ENCODE data around the gene PSEN2.

PSEN2 gene

DNA sequence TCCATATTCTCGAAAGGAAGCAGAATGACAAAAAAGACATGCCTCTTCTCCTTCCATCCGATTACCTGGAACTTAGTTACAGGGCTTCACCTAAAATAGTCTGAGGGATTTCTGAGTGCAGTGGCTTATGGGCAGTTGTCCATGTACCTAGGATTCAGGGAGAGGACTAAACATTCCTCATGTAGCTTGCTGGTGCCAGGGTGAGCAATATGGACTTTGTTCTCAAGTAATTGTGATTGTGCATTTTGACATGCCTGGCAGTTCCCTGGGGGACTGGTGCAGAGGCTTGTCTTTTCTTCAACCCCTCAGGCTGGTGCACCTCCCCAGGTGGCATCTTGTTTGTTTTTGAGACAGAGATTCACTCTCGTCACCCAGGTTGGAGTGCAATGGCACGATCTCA, 6.1 kb upstream of the PSEN2 start:
- no peak for DNase-seq (ENCODE audit: low read depth)

DNA sequence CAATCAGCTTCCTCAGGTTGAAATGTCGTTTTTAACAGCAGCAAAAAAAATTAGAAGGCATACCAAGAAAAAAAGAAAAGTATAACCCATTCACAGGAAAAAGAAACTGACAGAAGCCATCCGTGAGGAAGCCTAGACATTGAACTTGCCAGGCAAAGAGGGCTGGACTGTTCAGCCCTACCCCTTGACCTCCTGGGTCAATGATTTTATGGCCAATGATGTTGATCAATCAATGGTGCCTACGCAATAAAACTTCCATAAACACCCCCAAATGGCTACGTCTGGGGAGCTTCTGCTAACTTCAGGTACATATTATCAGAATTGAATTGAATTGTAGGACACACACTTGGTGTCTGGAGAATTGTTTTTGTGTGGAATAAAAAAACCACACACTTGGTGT, 4.8 kb upstream of the PSEN2 start:
- DNase-seq (ENCODE audit: low read depth) = no peak

DNA sequence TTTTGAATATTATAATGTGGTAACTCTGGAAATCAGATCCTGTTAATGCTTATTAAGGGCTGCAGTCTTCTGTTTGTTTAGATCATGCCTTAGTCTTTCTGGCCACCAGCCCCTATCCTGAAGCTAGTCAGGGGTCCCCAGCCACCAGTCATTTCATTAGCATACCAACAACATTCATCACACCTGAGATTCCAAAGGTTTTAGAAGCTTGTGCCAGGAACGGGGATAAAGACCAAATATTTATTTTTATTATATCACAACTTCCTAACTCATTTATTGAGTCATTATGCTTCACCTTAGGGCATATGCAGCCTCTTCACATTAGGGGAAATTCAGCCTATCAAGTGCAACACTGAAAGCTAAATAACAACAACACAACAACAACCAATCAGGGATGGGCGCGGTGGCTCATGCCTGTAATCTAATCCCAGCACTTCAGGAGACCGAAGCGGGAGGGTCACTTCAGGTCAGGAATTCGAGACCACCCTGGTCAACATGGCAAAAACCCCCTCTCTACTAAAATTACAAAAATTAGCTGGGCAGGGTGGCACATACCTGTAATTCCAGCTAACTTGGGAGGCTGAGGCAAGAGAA, 2.9 kb upstream of the PSEN2 start:
- no peak for DNase-seq (ENCODE audit: low read depth)

DNA sequence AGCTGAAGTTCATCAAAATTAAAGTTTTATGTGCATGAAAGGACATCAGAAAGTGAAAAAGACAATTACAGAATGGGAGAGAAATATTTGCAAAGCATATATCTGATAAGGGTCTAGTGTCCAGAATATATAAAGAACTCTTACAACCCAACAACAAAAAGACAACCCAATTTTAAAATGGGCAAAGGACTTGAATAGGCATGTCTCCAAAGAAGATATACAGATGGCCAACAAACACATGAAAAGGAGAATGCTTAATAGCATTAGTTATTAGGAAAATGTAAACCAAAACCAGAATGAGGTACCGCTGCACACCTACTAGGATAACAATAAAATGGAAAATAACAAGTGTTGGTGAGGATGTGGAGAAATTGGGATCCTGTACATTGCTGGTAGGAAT, 1.7 kb upstream of the PSEN2 start:
- no peak for DNase-seq (ENCODE audit: low read depth)

DNA sequence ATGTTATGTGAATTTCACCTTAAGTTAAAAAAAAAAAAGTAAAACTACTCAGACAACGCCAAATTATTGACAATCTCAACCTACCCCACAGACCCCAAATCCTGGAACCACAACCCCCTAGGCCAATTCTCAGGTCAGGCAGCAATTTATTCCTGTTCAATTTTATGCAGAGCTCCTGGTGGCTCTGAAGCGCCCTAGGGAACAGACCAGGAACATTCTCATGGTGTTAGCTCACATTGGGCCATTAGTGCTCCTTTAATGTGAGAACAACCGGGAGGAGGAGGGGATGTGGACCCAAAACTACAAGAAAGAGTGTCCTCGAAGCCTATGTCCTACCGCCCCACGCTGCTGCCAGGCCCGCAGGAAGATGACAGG, 403 bp upstream of the PSEN2 start:
- DNase-seq (ENCODE audit: low read depth) = no peak

DNA sequence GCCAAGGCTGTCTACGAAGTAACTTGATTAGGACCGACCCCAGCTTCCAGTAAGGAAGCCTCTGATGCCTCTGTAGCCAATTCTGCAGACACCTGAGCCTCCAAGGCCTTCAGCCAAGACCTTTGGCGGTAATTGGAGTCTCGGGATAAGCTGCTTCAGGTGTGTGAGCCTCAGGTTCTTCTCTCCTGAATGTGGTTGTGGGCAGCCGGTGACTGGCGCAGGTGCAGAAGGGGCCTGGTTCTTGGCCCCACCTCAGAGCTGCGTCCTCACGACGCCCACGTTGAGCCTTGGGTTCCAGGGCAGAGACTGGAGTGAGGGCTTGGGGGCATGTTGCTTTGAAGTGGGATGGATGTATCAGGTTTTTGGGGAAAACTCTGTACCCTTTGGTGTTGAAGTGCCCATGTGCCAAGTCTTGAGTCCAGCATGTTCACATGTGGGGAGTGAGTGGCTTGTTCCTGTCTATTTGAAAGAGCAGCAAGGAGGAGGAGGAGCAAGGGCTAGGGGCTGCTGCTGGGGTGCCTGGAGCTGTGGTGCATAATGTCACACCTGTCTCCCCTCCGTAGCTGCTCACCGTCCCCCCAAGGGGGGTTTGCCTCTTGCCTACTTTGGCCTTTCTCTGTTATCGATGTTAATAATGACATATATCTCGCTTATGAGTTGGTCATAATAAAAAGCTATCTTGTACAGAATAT, 1.4 kb downstream of the PSEN2 start:
- no peak for DNase-seq (ENCODE audit: low read depth)

DNA sequence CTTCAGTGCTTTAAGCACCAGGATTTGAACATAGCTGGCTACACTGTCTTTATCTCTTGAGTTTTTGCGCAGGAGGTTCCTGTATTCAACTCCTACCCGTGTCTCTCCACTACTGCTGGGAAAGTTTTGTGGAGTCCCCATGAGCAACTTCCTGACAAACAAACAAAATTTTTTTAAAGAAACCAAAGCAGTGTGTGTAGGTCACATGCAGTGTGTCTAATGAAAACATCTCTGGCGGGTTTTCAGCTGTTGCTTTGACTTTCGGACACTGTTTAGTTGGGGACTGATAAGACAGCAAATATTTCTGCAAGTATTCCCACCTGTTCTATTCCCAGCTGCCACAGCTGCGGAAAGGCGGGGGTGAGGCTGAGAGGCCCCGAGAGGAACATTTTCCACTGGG, 2.0 kb downstream of the PSEN2 start:
- DNase-seq (ENCODE audit: low read depth) = no peak

DNA sequence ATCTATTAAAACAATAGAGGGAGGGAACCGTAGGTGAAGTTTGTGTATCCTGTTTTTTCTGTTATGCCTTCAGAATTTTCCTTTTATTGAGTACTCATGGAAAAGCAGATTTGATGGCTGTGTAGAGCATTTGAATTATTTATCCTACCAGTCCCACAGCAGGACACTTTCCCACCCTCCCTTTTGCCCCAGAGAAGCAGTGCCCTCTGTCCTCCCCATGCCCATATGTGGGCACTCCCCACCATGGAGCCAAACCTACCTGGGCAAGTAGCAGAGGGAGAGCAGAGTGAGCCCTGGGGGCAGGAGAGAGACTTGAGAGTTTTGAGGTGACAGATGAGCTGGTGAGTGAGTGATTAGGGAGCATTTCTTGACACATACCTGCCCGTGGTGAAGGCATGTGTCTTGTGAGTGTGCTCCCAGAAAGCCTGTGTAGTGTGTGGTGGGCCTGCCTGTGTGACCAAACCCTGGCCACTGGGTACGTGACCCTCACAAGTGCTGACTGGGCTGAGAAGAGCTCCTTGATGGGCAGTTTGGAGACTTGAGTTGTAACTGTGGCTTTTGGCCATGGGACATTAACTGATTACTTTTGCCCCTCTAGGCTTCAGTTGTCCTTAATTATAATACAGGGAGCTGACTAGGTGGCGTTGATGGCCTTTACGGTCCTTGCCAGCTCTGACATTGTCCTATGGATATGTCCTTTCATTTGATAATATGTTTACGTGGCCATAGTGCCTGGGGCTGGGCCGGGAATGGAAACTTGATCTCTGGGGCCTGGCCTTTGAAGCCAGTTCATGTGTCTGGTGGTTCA, 3.6 kb downstream of the PSEN2 start:
- DNase-seq (ENCODE audit: low read depth) = no peak

DNA sequence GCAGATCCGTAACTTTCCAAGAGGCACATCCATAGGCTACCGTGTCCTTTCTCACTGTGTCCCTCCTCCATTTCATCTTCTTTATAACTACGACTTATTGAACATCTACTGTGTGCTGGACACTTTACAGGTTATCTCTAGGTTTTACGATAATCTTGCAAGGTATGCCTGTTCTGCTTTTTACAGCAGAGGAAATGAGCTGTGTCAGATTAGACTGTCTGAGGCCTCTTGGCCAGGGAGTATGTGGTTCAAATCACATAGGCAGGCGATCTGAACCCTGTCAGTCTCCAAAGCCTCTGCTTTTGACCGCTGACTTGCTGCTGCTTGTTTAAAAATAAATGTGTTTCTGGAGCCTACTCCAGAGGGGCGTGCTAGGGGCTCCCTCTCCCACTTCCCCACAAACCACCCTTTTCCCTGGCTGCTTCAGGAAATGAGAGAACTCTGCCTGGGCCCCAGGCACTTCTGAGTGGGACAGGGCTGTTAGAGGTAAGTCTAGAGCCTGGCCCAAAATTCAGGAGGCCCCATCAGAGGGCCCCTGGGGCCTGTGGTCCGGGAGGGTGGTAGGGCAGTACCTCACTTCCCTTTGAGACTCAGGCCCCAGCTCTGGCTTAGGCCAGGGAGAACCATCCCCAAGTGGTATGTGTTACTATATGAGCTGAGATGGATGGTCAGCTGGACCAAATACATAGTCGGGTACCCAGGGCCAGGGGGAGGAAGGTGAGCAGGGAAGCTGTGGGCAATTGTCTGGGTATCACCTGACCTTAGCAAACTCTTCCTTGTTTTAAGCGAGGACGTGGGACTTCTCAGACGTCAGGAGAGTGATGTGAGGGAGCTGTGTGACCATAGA, 4.4 kb downstream of the PSEN2 start:
- DNase-seq (ENCODE audit: low read depth) = no peak

DNA sequence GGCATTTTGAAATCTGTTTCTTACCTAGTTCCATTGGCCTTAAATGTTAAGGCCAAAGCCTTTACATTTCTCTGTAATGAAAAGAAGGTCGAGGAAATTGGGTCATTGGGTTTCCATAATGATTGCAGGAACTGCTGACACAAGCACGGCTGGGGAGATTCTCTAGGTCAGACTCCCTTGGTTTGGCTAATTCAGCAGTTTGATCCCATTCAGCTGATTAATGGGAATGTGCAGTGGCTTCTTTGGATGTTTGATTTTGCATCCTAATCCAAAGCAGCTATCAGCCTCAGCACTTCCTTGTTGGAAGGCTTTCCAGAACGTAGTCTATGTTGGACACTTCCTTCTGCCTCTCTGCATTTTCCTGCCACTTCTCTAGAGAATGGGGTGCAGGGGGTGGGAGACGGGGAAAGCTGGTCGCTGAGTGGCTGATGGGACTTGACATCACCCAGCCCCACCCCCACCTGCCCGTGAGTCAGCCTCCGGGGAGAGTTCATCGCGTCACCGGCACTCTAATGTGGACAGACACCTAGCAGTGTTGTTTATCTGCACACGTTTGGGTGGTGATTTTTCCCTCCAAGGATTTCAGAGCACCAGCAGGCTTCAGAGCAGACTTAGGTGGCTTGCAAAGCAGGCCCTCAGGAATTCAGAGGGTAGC, 5.4 kb downstream of the PSEN2 start:
- no peak for DNase-seq (ENCODE audit: low read depth)

DNA sequence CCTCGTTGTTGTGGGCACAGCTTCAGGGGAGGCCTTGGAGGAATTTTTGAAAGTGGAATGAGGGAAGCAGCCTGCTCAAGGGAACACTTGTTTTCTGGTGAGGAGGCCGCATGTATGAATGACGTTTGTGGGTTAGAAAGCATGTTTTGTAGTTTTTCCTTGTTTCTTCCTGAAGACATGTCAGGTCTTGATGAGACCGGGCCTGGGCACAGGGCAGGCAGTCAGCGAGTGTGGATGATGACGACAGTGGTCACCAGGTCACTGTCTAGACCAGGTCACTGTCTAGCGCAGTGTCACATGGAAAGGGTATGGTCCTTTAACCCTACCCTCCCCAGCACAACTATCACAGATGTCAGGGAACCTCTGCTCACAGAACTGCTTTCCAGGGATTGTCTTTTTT, 7.3 kb downstream of the PSEN2 start:
- DNase-seq (ENCODE audit: low read depth) = no peak

DNA sequence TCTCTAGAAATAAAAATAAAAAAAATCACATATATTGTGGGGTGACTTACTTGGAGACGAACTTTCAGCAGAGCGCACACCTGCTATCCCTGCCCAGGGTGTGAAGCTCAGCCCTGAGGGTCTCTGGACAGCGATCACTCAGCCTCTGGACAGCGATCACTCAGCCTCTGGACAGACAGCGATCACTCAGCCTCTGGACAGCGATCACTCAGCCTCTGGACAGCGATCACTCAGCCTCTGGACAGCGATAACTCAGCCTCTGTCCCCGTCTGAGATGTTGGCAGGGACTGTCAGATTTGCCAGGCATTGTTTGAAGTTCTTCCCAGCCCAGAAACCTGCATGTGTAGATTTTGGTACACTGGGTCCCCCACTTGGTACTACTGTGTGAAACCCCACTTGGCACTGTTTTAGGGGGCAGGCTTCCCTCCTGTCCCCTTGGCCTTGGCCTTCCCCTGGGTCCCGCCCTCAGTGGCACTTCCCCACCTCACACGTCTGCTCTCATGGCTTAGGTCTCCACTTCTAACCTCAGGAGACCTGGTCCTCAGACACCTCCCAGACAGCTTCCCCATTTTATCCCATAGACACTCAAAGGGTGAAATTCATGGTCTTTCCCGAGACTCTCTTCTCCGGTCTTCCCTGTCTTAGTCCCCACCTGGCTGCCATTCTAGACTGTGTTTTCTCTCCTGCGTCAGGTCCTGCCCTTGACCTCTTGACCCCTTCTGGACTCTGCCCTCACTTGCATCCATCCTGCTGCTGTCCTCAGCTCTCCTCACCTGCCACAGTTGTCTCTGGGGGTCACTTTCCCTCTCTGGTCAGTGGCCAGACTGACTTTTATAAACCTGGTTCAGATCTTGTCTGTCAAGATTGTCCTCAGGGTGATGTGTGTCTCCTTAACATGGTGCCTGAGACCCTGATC, 10.2 kb downstream of the PSEN2 start:
- no peak for DNase-seq (ENCODE audit: low read depth)

DNA sequence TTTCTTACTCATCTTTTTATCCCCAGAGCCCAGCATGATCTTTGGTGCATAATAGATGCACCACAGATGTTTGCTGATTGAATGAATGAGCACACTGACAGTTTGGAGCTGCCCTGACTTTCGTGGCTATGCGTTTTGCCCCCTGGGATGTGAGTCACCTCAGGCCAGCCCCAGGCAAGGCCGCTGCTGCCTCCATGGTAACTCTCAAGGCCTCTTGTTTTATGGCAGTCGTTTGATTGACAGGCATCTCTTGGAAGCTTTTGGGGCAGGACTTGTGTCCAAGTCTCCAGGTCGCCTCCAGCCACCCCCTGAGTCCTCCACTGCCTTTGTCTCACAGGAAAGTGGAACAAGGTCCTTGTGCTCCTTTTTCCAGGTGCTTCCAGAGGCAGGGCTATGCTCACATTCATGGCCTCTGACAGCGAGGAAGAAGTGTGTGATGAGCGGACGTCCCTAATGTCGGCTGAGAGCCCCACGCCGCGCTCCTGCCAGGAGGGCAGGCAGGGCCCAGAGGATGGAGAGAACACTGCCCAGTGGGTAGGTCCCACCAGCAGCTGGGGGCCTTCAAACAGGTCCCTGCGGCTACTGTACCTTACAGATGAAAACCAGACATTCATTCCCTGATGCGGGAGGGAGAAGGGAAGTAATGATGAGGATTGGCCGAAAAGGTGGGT, 11.2 kb downstream of the PSEN2 start:
- no peak for DNase-seq (ENCODE audit: low read depth)

DNA sequence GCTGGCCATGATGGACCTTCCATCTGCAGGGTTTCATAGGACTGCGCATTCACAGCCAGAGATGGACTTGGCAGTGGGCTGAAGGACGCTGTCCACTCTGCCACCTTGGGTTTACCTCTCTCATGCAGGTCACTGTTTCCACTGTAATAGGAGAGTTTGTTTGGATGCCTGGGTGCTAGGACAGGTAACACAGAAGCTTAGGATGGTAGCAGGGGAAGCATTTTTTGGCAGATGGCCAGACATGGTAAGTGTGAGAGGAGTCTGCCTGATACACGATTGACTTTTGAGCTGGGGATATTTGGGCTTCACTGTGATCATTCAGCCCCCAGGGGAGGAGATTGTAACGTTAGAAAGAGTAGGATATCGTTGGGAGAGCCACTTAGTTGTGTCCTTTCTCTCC, 11.8 kb downstream of the PSEN2 start:
- no peak for DNase-seq (ENCODE audit: low read depth)

DNA sequence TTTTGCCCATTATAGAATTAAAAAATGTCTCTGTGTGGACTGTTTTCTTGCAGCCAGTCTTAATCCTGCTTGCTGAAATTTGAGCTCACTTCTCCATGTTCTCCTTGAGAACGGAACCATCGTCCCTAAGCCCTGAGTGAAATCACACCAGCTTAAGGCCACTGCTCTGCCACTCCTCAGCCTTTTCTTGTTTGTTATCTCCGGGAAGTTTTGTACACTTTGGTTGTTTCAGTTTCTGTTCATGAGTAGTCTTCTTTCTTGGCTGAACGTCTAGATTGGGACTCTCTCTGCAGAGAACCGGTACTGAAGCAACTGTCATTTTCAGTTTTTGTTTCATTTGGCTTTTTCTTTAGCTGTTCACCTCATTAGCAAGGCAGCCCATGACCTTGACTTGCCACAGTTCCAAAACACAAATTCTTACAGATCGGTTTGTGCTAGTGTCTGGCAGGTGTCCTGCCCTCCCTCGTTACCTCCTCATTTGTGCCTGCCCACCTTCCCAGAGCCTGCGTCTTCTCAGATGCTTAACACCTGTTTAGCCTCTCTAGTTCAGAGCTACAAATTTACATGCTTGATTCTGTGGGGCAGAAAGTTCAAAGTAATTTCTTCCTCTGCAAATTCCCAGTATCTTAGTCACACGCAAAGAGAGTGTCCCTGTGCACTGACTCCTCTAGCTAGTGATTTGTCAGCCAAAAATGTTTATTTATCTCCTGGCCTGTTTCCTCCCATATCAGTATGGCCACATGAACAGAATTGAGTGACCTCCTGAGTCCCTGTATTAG, 12.4 kb downstream of the PSEN2 start:
- no peak for DNase-seq (ENCODE audit: low read depth)

DNA sequence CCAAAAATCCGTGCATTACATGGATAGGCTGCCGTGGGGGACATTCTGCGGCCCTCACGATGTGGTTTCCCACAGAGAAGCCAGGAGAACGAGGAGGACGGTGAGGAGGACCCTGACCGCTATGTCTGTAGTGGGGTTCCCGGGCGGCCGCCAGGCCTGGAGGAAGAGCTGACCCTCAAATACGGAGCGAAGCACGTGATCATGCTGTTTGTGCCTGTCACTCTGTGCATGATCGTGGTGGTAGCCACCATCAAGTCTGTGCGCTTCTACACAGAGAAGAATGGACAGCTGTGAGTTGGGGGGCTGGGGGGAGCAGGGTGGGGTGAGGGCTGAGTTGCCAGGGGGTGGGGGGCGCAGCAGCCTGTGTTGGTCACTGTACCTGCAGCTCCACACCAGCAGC, 13.2 kb downstream of the PSEN2 start:
- DNase-seq (ENCODE audit: low read depth) = no peak

DNA sequence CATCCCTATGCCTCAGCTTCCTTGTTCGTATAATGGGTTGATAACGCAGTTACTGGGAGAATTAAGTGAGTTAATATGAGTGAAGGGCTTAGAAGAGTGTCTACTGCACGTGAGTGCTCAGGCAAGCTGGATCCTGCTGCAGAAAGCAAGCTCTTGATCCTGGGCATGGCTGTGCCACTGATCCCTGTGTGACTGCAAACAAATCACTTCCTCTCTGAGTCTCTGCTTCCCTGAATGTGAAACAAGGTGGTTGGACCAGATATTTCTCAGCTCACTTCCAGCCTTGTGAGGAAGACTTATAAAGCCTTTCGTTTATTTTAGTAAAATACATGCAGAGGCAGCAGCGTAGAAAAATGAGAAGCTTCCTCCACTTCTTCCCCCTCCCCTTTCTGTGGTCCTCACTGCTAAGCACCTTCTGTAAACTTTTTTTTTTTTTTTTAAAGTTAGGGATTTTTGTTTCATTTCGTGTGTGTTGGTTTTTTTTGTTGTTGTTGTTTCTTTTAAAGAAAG, 13.8 kb downstream of the PSEN2 start:
- DNase-seq (ENCODE audit: low read depth) = no peak

DNA sequence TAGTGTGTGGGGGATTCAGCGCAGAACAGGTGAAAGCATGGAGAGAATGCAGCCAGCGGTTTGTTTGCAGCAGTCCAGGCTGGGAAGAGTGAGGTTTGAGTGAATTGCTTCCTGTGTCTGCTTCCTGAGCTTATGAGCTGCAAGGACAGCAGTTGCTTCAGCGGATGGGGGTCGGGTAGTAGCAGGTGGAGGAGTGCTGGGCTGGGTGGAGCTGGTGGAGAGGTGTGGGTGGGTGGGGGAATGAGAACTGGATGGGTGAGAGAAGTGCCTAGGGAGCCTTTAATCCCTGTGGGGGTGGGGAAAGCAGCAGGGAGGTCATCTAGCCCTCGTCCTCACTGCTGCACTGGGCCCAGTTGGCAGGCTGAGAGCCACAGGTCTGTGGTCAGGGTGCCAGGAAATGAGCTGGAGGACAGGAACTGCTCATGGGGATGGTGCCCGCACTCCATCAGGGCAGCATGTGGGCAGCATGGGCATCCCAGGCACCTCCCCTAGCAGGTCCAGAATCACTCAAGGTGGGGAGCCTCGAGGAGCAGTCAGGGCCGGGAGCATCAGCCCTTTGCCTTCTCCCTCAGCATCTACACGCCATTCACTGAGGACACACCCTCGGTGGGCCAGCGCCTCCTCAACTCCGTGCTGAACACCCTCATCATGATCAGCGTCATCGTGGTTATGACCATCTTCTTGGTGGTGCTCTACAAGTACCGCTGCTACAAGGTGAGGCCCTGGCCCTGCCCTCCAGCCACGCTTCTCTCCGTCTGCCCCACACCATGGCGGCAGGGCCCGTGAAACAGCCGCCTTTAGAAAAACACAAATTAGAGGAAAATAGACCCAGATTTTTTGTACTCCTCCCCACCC, 14.8 kb downstream of the PSEN2 start:
- no peak for DNase-seq (ENCODE audit: low read depth)

All from T follicular helper cell (primary cell).